ENCODE data around the gene KY.

DNA sequence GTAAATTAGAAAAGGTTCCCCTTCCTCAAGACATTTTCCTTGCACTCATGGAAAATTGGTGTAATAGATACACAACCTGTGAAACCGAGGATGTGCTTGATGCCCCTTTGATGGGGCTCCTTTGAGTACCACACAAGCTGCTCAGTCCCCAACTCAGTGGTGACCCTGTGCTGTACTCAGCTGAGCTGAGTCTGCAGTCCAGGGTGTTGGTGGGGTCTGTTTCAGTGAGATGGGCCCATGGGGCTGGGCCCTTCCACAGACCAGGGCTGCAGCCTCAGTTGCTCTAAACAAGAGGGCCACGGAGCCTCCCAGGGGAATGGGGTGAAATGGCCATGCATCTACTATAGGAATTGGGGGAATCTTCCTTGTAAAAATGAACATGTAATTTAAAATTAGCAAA, 39.3 kb downstream of the KY start:
- TF ChIP-seq, protein P1, sequence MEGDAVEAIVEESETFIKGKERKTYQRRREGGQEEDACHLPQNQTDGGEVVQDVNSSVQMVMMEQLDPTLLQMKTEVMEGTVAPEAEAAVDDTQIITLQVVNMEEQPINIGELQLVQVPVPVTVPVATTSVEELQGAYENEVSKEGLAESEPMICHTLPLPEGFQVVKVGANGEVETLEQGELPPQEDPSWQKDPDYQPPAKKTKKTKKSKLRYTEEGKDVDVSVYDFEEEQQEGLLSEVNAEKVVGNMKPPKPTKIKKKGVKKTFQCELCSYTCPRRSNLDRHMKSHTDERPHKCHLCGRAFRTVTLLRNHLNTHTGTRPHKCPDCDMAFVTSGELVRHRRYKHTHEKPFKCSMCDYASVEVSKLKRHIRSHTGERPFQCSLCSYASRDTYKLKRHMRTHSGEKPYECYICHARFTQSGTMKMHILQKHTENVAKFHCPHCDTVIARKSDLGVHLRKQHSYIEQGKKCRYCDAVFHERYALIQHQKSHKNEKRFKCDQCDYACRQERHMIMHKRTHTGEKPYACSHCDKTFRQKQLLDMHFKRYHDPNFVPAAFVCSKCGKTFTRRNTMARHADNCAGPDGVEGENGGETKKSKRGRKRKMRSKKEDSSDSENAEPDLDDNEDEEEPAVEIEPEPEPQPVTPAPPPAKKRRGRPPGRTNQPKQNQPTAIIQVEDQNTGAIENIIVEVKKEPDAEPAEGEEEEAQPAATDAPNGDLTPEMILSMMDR (IDR thresholded peaks at IDR 0.05), result no peak
- TF ChIP-seq POLR2A (IDR thresholded peaks at IDR 0.05), result no peak
